Gastrocnemius medialis (tissue), 4 donors: ENCODE results near the gene FRY. TPM values are rescaled to one million over a fixed set of nuclear protein-coding genes. Genes with fewer than 3 reads are reported as not detected.

ENCODE experiments used
- ATAC-seq, 2 donors: fragments of 150-250 bp; one replicate each; pipeline ENCODE4 v1.9.1; 2016
- DNase-seq, 2 donors: peaks; one replicate each; pipeline ENCODE4 v3.0.0-alpha.2; 2019
- H3K27ac ChIP-seq, 4 donors: fragments of 200-600 bp; sonication (generic); 1 replicate in 1 of 4; 2 replicates in 3 of 4; pipeline ENCODE4 v1.5.1; 2016 to 2018; ENCODE audit warnings: mild to moderate bottlenecking in 2 of 4, moderate library complexity in 1 of 4
- H3K27me3 ChIP-seq, 3 donors: fragments of 200-600 bp; sonication (generic) in 2 of 3; 1 replicate in 1 of 3; 2 replicates in 2 of 3; pipeline versions ENCODE4 v1.5.1 to v1.6.0; 2016 to 2019; ENCODE audit warnings: mild to moderate bottlenecking in 1 of 3, moderate library complexity in 1 of 3
- H3K36me3 ChIP-seq, 2 donors: fragments of 200-600 bp; sonication (generic) in 1 of 2; one replicate each; pipeline ENCODE4 v1.5.1; 2017 to 2018
- H3K4me1 ChIP-seq, 2 donors: fragments of 200-600 bp; sonication (generic) in 1 of 2; one replicate each; pipeline ENCODE4 v1.5.1; 2016 to 2017; ENCODE audit warnings: mild to moderate bottlenecking in 2 of 2
- H3K4me3 ChIP-seq, 4 donors: fragments of 200-600 bp; sonication (generic) in 3 of 4; 1 replicate in 1 of 4; 2 replicates in 3 of 4; pipeline ENCODE4 v1.5.1; 2016 to 2019; ENCODE audit warnings: mild to moderate bottlenecking in 2 of 4
- H3K9me3 ChIP-seq, 3 donors: fragments of 200-600 bp; sonication (generic) in 2 of 3; 1 replicate in 1 of 3; 2 replicates in 2 of 3; pipeline ENCODE4 v1.5.1; 2016 to 2019
- CTCF ChIP-seq, 5 experiments: fragments of 450-650 bp in 3 of 5; fragments of 200-600 bp in 2 of 5; sonication (generic) in 2 of 5; IDR thresholded peaks in 4 of 5; conservative IDR thresholded peaks in 1 of 5; 1 replicate in 4 of 5; 2 replicates in 1 of 5; pipeline ENCODE4 v1.5.1; 2016 to 2019; ENCODE audit warnings: antibody characterized with exemption in 5 of 5, mild to moderate bottlenecking in 3 of 5, moderate library complexity in 3 of 5
- POLR2A ChIP-seq, 2 donors: fragments of 450-650 bp; IDR thresholded peaks; one replicate each; pipeline ENCODE4 v1.6.1; 2017; ENCODE audit warnings: antibody characterized with exemption in 2 of 2, mild to moderate bottlenecking in 2 of 2, moderate library complexity in 2 of 2
- in situ Hi-C, 4 donors: fragments of 200-750 bp; cut with MboI; loops; one replicate each; pipeline versions ENCODE4 v1.15.0 to v1.8.0; 2017; ENCODE audit warnings: low sequenced_read_pairs in 4 of 4
- intact Hi-C: fragments of 100-400 bp; cut with DNase I; formaldehyde crosslinking; loops from one replicate; pipeline ENCODE4 v1.15.1; 2023; ENCODE audit warnings: low total_unique reads
- total RNA-seq, 4 donors: library from RNA; depleted of rRNA; stranded (reverse); fragments of >200 nt; gene quantifications; one replicate each; pipeline versions ENCODE4 v1.1.0 to v1.2.3, GENCODE V29; 2016

FRY gene
- total RNA-seq, 4 donors from 2014 or later = 10.1 to 48.3 (median 21.4) TPM

GRCh38 chr13:32164622-32165268, 133.2 kb downstream of the FRY start:
- ATAC-seq = peak; percentile 47 to 89
- H3K27ac ChIP-seq = no peak overlapping the region
- intact Hi-C loops = loop anchor here (5.0 kb wide), 1 partner anchor 257 kb away; no protein-coding TSS in a partner anchor

GRCh38 chr13:32165796-32166195, 134.2 kb downstream of the FRY start:
- ATAC-seq = no peak
- in situ Hi-C loops (no loop called here), intact Hi-C loops (no loop called here)
- no peaks in the 10 kb centered on the region for H3K9me3 ChIP-seq
- no peaks in the 10 kb centered on the region for H3K27me3 ChIP-seq
- H3K36me3 ChIP-seq = peaks cover 0 to 9% of the 10 kb centered on the region in 2 donors
- H3K4me3 ChIP-seq = no peak overlapping the region
- H3K27ac ChIP-seq = no peak overlapping the region
- no peak for DNase-seq
- H3K4me1 ChIP-seq = no peaks in the 10 kb centered on the region
- TF ChIP-seq POLR2A (IDR thresholded peaks at IDR 0.05) (no peak), CTCF (IDR thresholded peaks at IDR 0.05 in 4 of 5, conservative IDR thresholded peaks at IDR 0.05 in 1 of 5) (no peak)

More at GRCh38 chr13:32164622-32165268, 133.2 kb downstream of the FRY start:
- Histone ChIP-seq H3K27me3 (no peaks in the 10 kb centered on the region), H3K4me1 (peaks cover 0 to 1% of the 10 kb centered on the region in 2 donors), H3K36me3 (peaks cover 0 to 9% of the 10 kb centered on the region in 2 donors), H3K4me3 (no peak overlapping the region), H3K9me3 (no peaks in the 10 kb centered on the region)
- TF ChIP-seq POLR2A (IDR thresholded peaks at IDR 0.05) (no peak), CTCF (IDR thresholded peaks at IDR 0.05 in 4 of 5, conservative IDR thresholded peaks at IDR 0.05 in 1 of 5) (peak in 3 of 5 experiments; percentile 33 to 50 (median 50))
- in situ Hi-C loops = no loop called here
- no peak for DNase-seq

- no peak overlapping the region for H3K27ac ChIP-seq
- H3K9me3 ChIP-seq = no peaks in the 10 kb centered on the region
- no peak for TF ChIP-seq POLR2A (IDR thresholded peaks at IDR 0.05)
- TF ChIP-seq CTCF (IDR thresholded peaks at IDR 0.05 in 4 of 5, conservative IDR thresholded peaks at IDR 0.05 in 1 of 5) = no peak
- in situ Hi-C loops (no loop called here), intact Hi-C loops (no loop called here)
- H3K4me3 ChIP-seq = no peak overlapping the region
- ATAC-seq = no peak
- H3K36me3 ChIP-seq = peaks cover 0 to 5% of the 10 kb centered on the region in 2 donors
- DNase-seq = no peak
- H3K27me3 ChIP-seq = no peaks in the 10 kb centered on the region
- H3K4me1 ChIP-seq = no peaks in the 10 kb centered on the region
These were observed 136.6 kb downstream of the FRY start for GRCh38 chr13:32168131-32168530.

- ATAC-seq (no peak), DNase-seq (no peak)
- Histone ChIP-seq H3K36me3 (peaks cover 0 to 30% of the 10 kb centered on the region in 2 donors), H3K4me1 (no peaks in the 10 kb centered on the region), H3K27me3 (no peaks in the 10 kb centered on the region), H3K9me3 (no peaks in the 10 kb centered on the region), H3K27ac (no peak overlapping the region), H3K4me3 (no peak overlapping the region)
- in situ Hi-C loops = no loop called here
- TF ChIP-seq CTCF (IDR thresholded peaks at IDR 0.05 in 4 of 5, conservative IDR thresholded peaks at IDR 0.05 in 1 of 5) (no peak), POLR2A (IDR thresholded peaks at IDR 0.05) (no peak)
- intact Hi-C loops = no loop called here
These were observed 139.3 kb downstream of the FRY start for GRCh38 chr13:32170841-32171240.
